ENCODE results near the gene BICDL2. TPM values are rescaled to one million over a fixed set of nuclear protein-coding genes. Genes with fewer than 3 reads are reported as not detected.
A peak's percentile ranks its signal among the peaks of the same experiment; 100 is the strongest.

The BICDL2 gene
- total RNA-seq, 2 experiments from 2014 or later = 0.77 to 0.92 TPM

GRCh38 chr16:3045758-3046640, 9.3 kb upstream of the BICDL2 start, which contains the start of gene MMP25:
Gene MMP25, plus strand, starts transcription at chr16:3046561. Its CDS starts 357 bp downstream, at chr16:3046918.
- Mint-ChIP-seq H3K4me3 (peak within 1 kb of the TSS; percentile 69), H3K9me3 (no peaks in the 10 kb centered on the region), H3K36me3 (ENCODE audit: low read depth) (no peaks in the 10 kb centered on the region), H3K27me3 (peaks cover 37% of the 10 kb centered on the region), H3K27ac (peak within 1 kb of the TSS; percentile 15), H3K4me1 (ENCODE audit: low read depth) (peaks cover 15% of the 10 kb centered on the region)
- ATAC-seq (peak; percentile 41), DNase-seq (no peak)
- ChIA-PET CTCF (interaction anchor here (0.7 to 4.5 kb wide), 5 partner anchors 13 to 84 kb away, joined by 3 to 64 read pairs (median 6); no protein-coding TSS in a partner anchor), POLR2A (interaction anchor here (1.4 kb wide), 1 partner anchor 14 kb away, joined by 5 read pairs; no protein-coding TSS in a partner anchor)
- no peak for TF ChIP-seq CTCF (IDR thresholded peaks at IDR 0.05)
- intact Hi-C loops (cut with micrococcal nuclease) = no loop called here

- ATAC-seq (no peak), DNase-seq (no peak)
- ChIA-PET POLR2A (interaction anchor here (0.6 kb wide), 1 partner anchor 274 kb away, joined by 3 read pairs; no protein-coding TSS in a partner anchor), CTCF (interaction anchor here (1.9 to 4.5 kb wide), 4 partner anchors 12 to 84 kb away, joined by 6 to 64 read pairs (median 16); no protein-coding TSS in a partner anchor)
- TF ChIP-seq CTCF (IDR thresholded peaks at IDR 0.05) = no peak
- no peaks in the 10 kb centered on the region for H3K9me3 Mint-ChIP-seq
- H3K27ac Mint-ChIP-seq = no peak overlapping the region
- intact Hi-C loops (cut with micrococcal nuclease) = no loop called here
- H3K36me3 Mint-ChIP-seq (ENCODE audit: low read depth) = no peaks in the 10 kb centered on the region
- peak overlapping the region; percentile 69 for H3K4me3 Mint-ChIP-seq
- H3K4me1 Mint-ChIP-seq (ENCODE audit: low read depth) = peaks cover 15% of the 10 kb centered on the region
- H3K27me3 Mint-ChIP-seq = peaks cover 42% of the 10 kb centered on the region
Observed at GRCh38 chr16:3044708-3045107, 8.0 kb upstream of the BICDL2 start.

GRCh38 chr16:3042376-3042775, 5.6 kb upstream of the BICDL2 start:
- DNase-seq = no peak
- POLR2A ChIA-PET = interaction anchor here (1.3 to 1.4 kb wide), 2 partner anchors 10 to 13 kb away, joined by 4 read pairs; no protein-coding TSS in a partner anchor
- CTCF ChIA-PET = interaction anchor here (1.3 to 4.5 kb wide), 5 partner anchors 9 to 87 kb away, joined by 5 to 64 read pairs (median 18); no protein-coding TSS in a partner anchor
- no peak for TF ChIP-seq CTCF (IDR thresholded peaks at IDR 0.05)
- intact Hi-C loops (cut with micrococcal nuclease) = no loop called here
- Mint-ChIP-seq H3K27ac (no peak overlapping the region), H3K9me3 (no peaks in the 10 kb centered on the region), H3K27me3 (peaks cover 57% of the 10 kb centered on the region), H3K4me3 (no peak overlapping the region), H3K36me3 (ENCODE audit: low read depth) (no peaks in the 10 kb centered on the region), H3K4me1 (ENCODE audit: low read depth) (peaks cover 8% of the 10 kb centered on the region)
- ATAC-seq = no peak

- TF ChIP-seq CTCF (IDR thresholded peaks at IDR 0.05) = no peak
- Mint-ChIP-seq H3K27me3 (peaks cover 64% of the 10 kb centered on the region), H3K27ac (no peak overlapping the region), H3K4me1 (ENCODE audit: low read depth) (peaks cover 8% of the 10 kb centered on the region), H3K4me3 (no peak overlapping the region), H3K36me3 (ENCODE audit: low read depth) (no peaks in the 10 kb centered on the region), H3K9me3 (no peaks in the 10 kb centered on the region)
- CTCF ChIA-PET = interaction anchor here (1.3 to 2.0 kb wide), 4 partner anchors 11 to 91 kb away, joined by 4 to 19 read pairs (median 6); no protein-coding TSS in a partner anchor
- POLR2A ChIA-PET = interaction anchor here (1.2 to 1.8 kb wide), 5 partner anchors 9 to 19 kb away, joined by 3 to 6 read pairs (median 5); no protein-coding TSS in a partner anchor
- ATAC-seq (no peak), DNase-seq (no peak)
- intact Hi-C loops (cut with micrococcal nuclease) = no loop called here
Observed at GRCh38 chr16:3038896-3039295, 2.2 kb upstream of the BICDL2 start.
